ENCODE measurements around the gene ITGB3BP.

GRCh38 chr1:63448731-63449246, 74.2 kb downstream of the ITGB3BP start:
- TF ChIP-seq SIN3A (IDR thresholded peaks at IDR 0.05; ENCODE audit: borderline replicate concordance, low read depth, low read length) (no peak), SMC3 (IDR thresholded peaks at IDR 0.05; ENCODE audit: low read length) (no peak), ZFP37 (CRISPR knock-in tag; IDR thresholded peaks at IDR 0.05; ENCODE audit: borderline replicate concordance) (no peak), ZNF629 (CRISPR knock-in tag; conservative IDR thresholded peaks at IDR 0.05) (no peak), FOXJ3 (CRISPR knock-in tag; IDR thresholded peaks at IDR 0.05; ENCODE audit: borderline replicate concordance) (no peak)
